ENCODE results near the gene SAP30L.
A peak's percentile ranks its signal among the peaks of the same experiment; 100 is the strongest.

The SAP30L gene

GRCh38 chr5:154466147-154466546, 20.4 kb downstream of the SAP30L start:
- no peak for DNase-seq

GRCh38 chr5:154466671-154467070, 20.9 kb downstream of the SAP30L start:
- no peak for DNase-seq

GRCh38 chr5:154467655-154468354, 22.0 kb downstream of the SAP30L start:
- peak; percentile 86 to 87 for DNase-seq

- no peak for DNase-seq
These were observed 24.3 kb downstream of the SAP30L start for GRCh38 chr5:154470137-154470536.

- DNase-seq, result no peak
These were observed 25.4 kb downstream of the SAP30L start for GRCh38 chr5:154470947-154471870.

- DNase-seq, result peak in 1 of 2 experiments; percentile 34
These were observed 27.2 kb downstream of the SAP30L start for GRCh38 chr5:154472871-154473580.

GRCh38 chr5:154473581-154474283, 27.9 kb downstream of the SAP30L start:
- peak; percentile 28 to 35 for DNase-seq

- DNase-seq, result peak; percentile 36 to 44
These were observed 28.9 kb downstream of the SAP30L start for GRCh38 chr5:154474396-154475334.

- DNase-seq, result peak; percentile 50 to 56
These were observed 30.0 kb downstream of the SAP30L start for GRCh38 chr5:154475591-154476353.

GRCh38 chr5:154476354-154477205, 30.8 kb downstream of the SAP30L start:
- DNase-seq, result peak; percentile 38

- DNase-seq, result peak; percentile 49 to 51
These were observed 31.8 kb downstream of the SAP30L start for GRCh38 chr5:154477382-154478223.

- DNase-seq, result no peak
These were observed 32.4 kb downstream of the SAP30L start, which contains the start of gene HAND1 for GRCh38 chr5:154478224-154478565. HAND1 (minus strand) TSS chr5:154478227; CDS start chr5:154478008, 219 bp downstream.

GRCh38 chr5:154478752-154479159, 33.0 kb downstream of the SAP30L start:
- no peak for DNase-seq

GRCh38 chr5:154479160-154479943, 33.6 kb downstream of the SAP30L start:
- peak; percentile 48 for DNase-seq

GRCh38 chr5:154479944-154480750, 34.4 kb downstream of the SAP30L start:
- DNase-seq, result peak in 1 of 2 experiments; percentile 26

- peak in 1 of 2 experiments; percentile 32 for DNase-seq
These were observed 35.0 kb downstream of the SAP30L start for GRCh38 chr5:154480847-154481246.

Measured in activated T-cell treated with anti-CD3 and anti-CD28 coated beads, Interleukin-2, amount 50 U/mL, for 48 hours (primary cell).